Measurements from ENCODE around the gene CCSER2. TPM values are rescaled to one million over a fixed set of nuclear protein-coding genes. Genes with fewer than 3 reads are reported as not detected.

The CCSER2 gene
- total RNA-seq, 1 experiment from 2014 or later = 28.9 TPM

- Histone ChIP-seq H3K4me2 (ENCODE audit: low read length) (no peak overlapping the region), H3K27me3 (ENCODE audit: insufficient read depth, low read length) (no peaks in the 10 kb centered on the region), H3K79me2 (ENCODE audit: insufficient read depth, low read length) (no peaks in the 10 kb centered on the region), H3K4me3 (replicated peaks in 1 of 2; ENCODE audit: low read depth in 1 of 2, low read length in 2 of 2) (no peak overlapping the region), H3K36me3 (ENCODE audit: control insufficient read depth in 1 of 2, insufficient read depth in 2 of 2, low read length in 2 of 2) (no peaks in the 10 kb centered on the region), H3K9me3 (ENCODE audit: control insufficient read depth in 1 of 2, insufficient read depth in 1 of 2, low read depth in 1 of 2, low read length in 2 of 2) (no peaks in the 10 kb centered on the region), H4K20me1 (ENCODE audit: insufficient read depth) (no peaks in the 10 kb centered on the region), H3K4me1 (ENCODE audit: control insufficient read depth in 1 of 2, insufficient read depth in 2 of 2, low read length in 2 of 2) (no peaks in the 10 kb centered on the region), H3K27ac (ENCODE audit: low read depth, low read length) (no peak overlapping the region), H2AFZ (ENCODE audit: low read depth, low read length, poor library complexity, severe bottlenecking) (no peak overlapping the region), H3K9ac (ENCODE audit: low read length) (no peak overlapping the region), H3K9me2 (ENCODE audit: insufficient read depth) (no peaks in the 10 kb centered on the region)
- no TSS peak for BruUV-seq (replicated peaks)
- CTCF ChIA-PET = no interaction called here
- POLR2A ChIA-PET = no interaction called here
- no peak for TF ChIP-seq REST (IDR thresholded peaks at IDR 0.05; ENCODE audit: low read depth)
- no peak for TF ChIP-seq TCF7L2 (IDR thresholded peaks at IDR 0.05; ENCODE audit: borderline replicate concordance, extremely low read depth, insufficient read depth, insufficient read length)
- no peak for TF ChIP-seq POLR2AphosphoS5 (IDR thresholded peaks at IDR 0.05; ENCODE audit: low read depth, low read length)
- no peak for TF ChIP-seq YY1 (IDR thresholded peaks at IDR 0.05; ENCODE audit: extremely low read depth, insufficient replicate concordance, low read depth, low read length)
- TF ChIP-seq POLR2A (IDR thresholded peaks at IDR 0.05; ENCODE audit: borderline replicate concordance, extremely low read depth, insufficient read depth, insufficient read length) = no peak
- TF ChIP-seq MAX (IDR thresholded peaks at IDR 0.05) = no peak
- no peak for TF ChIP-seq CBX3 (IDR thresholded peaks at IDR 0.05; ENCODE audit: low read depth)
- no peak for TF ChIP-seq EGR1 (IDR thresholded peaks at IDR 0.05; ENCODE audit: low read depth)
- no peak for TF ChIP-seq EZH2 (IDR thresholded peaks at IDR 0.05)
- no peak for TF ChIP-seq ZBTB33 (IDR thresholded peaks at IDR 0.05; ENCODE audit: extremely low read depth, insufficient replicate concordance, low read length)
- TF ChIP-seq ZNF274 (IDR thresholded peaks at IDR 0.05; ENCODE audit: low read depth, low read length) = no peak
- no peak for TF ChIP-seq SRF (IDR thresholded peaks at IDR 0.05; ENCODE audit: low read depth)
- no peak for TF ChIP-seq ZFX (IDR thresholded peaks at IDR 0.05)
- ATAC-seq = no peak
- DNase-seq (ENCODE audit: low read depth, low spot score) = no peak
- intact Hi-C loops (cut with micrococcal nuclease) = no loop called here
- RAD21 ChIA-PET (ENCODE audit: low non-redundant PET in 1 of 2, low total read pairs in 2 of 2, uncharacterized antibody in 2 of 2, unreplicated experiment in 2 of 2) = no interaction called here
These were observed 156.2 kb downstream of the CCSER2 start for GRCh38 chr10:84484541-84484940.
